NB4 (cell line): ENCODE data around the gene MEGF11.

ENCODE experiments used
- DNase-seq: peaks from one replicate; pipeline ENCODE4 v3.0.0; 2010; ENCODE audit warnings: low read depth
- H3K4me3 ChIP-seq: one replicate; pipeline ENCODE4 v1.5.1; 2011; ENCODE audit warnings: mild to moderate bottlenecking, low read depth, low read length, moderate library complexity
- CTCF ChIP-seq: IDR thresholded peaks from one replicate; pipeline ENCODE4 v1.5.1; 2012; ENCODE audit warnings: low read depth, low read length
- MAX ChIP-seq: IDR thresholded peaks from 2 replicates; pipeline ENCODE4 v1.6.1; 2011; ENCODE audit warnings: low read depth, low read length
- MYC ChIP-seq: IDR thresholded peaks from 2 replicates; pipeline ENCODE4 v1.6.1; 2011; ENCODE audit warnings: low read depth, low read length
- POLR2A ChIP-seq: IDR thresholded peaks from 2 replicates; pipeline ENCODE4 v1.6.1; 2011; ENCODE audit warnings: mild to moderate bottlenecking; ENCODE audit not compliant: insufficient read length; ENCODE audit errors: extremely low read depth

MEGF11 gene

DNA sequence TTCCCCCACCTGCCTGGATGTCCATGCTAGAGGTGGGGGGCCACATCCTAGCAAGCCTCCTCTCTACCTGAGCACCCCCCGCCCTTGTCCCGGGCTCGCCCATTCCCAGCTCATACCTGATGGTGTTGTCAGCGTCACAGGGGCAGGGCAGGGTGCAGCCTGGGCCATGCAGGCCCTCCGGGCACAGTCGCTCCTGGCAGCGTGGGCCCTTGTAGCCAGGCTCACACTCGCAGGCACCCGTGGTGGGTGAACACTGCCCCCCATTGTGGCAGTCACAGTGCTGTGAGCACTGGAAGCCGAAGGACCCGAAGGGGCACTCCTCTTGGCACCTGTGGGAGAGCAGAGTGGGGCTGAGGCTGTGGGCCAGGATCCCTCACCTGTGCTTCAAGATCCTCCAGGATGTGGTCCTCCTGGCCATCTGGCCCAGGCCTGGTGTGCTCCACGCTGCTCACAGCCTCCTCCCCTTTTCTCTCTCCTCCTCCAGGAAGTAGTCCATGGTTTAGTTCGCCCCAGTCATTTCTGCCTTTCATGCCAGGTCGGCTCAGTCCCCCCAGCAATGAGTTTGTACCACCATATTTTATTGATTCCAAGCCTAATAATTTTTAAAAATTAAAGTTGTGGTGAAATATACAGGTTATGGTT, 288.6 kb downstream of the MEGF11 start:
- TF ChIP-seq MYC (no peak), POLR2A (no peak), CTCF (no peak), MAX (no peak)
- no peak overlapping the region for H3K4me3 ChIP-seq
- DNase-seq, result no peak

DNA sequence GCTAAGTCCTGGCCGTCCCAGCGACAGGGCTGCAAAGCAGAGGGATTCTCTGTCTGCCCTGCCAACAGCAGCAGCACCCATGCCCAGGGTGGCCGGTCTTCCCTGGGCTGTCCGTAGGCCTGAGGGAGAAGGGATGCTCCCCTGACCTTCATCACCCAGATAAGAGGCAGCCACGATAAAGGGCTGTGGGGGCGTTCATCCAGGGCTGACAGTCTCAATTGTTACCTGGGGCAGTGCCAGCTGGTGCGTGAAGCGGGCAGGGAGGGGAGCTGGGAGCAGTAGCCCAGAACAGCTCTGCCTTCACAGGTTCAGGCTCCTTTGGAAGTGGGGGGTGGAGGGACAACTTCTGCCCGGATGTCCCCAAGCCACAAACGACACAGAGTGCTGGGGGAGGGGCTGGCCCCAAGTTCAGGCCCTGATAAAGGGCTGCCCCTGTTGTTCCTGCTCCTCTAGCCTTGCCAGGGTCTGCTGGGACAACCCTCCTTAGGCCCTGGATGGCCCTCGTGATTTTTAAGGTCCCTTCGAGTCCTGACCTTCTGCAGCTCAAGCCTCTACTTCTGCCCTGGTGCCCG, 289.6 kb downstream of the MEGF11 start:
- H3K4me3 ChIP-seq, result no peak overlapping the region
- TF ChIP-seq MYC, result no peak
- no peak for TF ChIP-seq CTCF
- no peak for TF ChIP-seq MAX
- no peak for TF ChIP-seq POLR2A
- DNase-seq, result no peak

DNA sequence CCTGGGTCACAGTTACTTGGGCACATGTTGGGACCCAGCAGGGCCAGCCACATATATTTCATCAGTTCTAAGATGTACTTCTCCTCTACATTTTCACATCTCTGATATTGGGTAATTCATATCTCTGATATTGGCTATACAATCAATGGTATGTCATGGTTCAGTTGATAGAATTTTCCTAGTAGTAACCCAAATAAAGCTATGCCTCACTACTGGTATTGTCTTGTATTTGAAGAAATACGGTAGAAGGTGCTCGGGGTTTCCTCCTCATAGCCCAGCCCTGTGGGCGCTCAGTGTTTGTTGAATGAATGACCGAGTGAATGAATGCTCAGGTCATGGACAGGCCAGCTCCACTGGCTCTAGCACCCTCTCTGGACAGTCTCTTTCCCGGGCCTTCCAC, 290.2 kb downstream of the MEGF11 start:
- no peak for DNase-seq
- TF ChIP-seq CTCF (no peak), MYC (no peak), MAX (no peak), POLR2A (no peak)

GRCh38 chr15:65962187-65962586, 291.4 kb downstream of the MEGF11 start:
- no peak for DNase-seq
- no peak for TF ChIP-seq POLR2A
- no peak overlapping the region for H3K4me3 ChIP-seq

More for the DNA sequence above, 290.2 kb downstream of the MEGF11 start:
- no peak overlapping the region for H3K4me3 ChIP-seq

- DNase-seq, result no peak
- H3K4me3 ChIP-seq, result no peak overlapping the region
- TF ChIP-seq MYC (no peak), POLR2A (no peak), MAX (no peak), CTCF (no peak)
Measured at GRCh38 chr15:65960586-65960985, 293.0 kb downstream of the MEGF11 start.

- TF ChIP-seq POLR2A, result no peak
- no peak for TF ChIP-seq CTCF
- TF ChIP-seq MYC, result no peak
- no peak for TF ChIP-seq MAX
- no peak for DNase-seq
- H3K4me3 ChIP-seq, result no peak overlapping the region
Measured at GRCh38 chr15:65958835-65959234, 294.7 kb downstream of the MEGF11 start.
